Activated CD4-positive, alpha-beta T cell treated with anti-CD3 and anti-CD28 coated beads for 36 hours (primary cell): ENCODE measurements around the gene DACT2. TPM values are rescaled to one million over a fixed set of nuclear protein-coding genes. Genes with fewer than 3 reads are reported as not detected.

Experiments
- ATAC-seq: fragments of 200-7000 bp; cut with Tn5 transposase; one replicate; pipeline ENCODE4 v1.10.0; 2021; ENCODE audit warnings: mild to moderate bottlenecking, moderate library complexity
- CTCF ChIA-PET: fragments of 350-600 bp; sonication (Branson Sonifier 250); formaldehyde crosslinking; loops from one replicate; lab custom pipeline; 2021; ENCODE audit warnings: antibody characterized with exemption; lab: Charles Lee
- POLR2A ChIA-PET: fragments of 350-600 bp; sonication (Branson Sonifier 250); formaldehyde crosslinking; loops from one replicate; lab custom pipeline; 2021; ENCODE audit warnings: antibody characterized with exemption, inconsistent platforms; lab: Charles Lee
- DNase-seq: peaks from one replicate; pipeline ENCODE4 v3.0.0-alpha.2; 2020
- H3K27ac Mint-ChIP-seq: one replicate; pipeline ENCODE4 v1.8.0; 2021; ENCODE audit warnings: mixed read lengths
- H3K27me3 Mint-ChIP-seq: one replicate; pipeline ENCODE4 v1.8.0; 2021; ENCODE audit warnings: mixed read lengths
- H3K36me3 Mint-ChIP-seq: one replicate; pipeline ENCODE4 v1.8.0; 2021; ENCODE audit warnings: low read depth, mixed read lengths
- H3K4me1 Mint-ChIP-seq: one replicate; pipeline ENCODE4 v1.8.0; 2021; ENCODE audit warnings: mixed read lengths
- H3K4me3 Mint-ChIP-seq: one replicate; pipeline ENCODE4 v1.8.0; 2021; ENCODE audit warnings: mild to moderate bottlenecking, moderate library complexity, mixed read lengths
- H3K9me3 Mint-ChIP-seq: one replicate; pipeline ENCODE4 v1.8.0; 2021; ENCODE audit warnings: low read depth, mixed read lengths
- intact Hi-C, 2 experiments: fragments of 100-400 bp; cut with DNase I in 1 of 2; cut with micrococcal nuclease in 1 of 2; formaldehyde crosslinking; loops; one replicate each; pipeline versions ENCODE4 v1.14.2 to v1.15.1; 2022 to 2024; cut with DNase I, micrococcal nuclease
- total RNA-seq, 2 experiments: library from RNA; stranded (reverse); gene quantifications; one replicate each; pipeline ENCODE4 v1.2.3, GENCODE V29; 2021

DACT2 gene
- total RNA-seq, result under 1 TPM; 0.39 to 0.50 TPM

- H3K4me3 Mint-ChIP-seq, result no peak within 1 kb of the TSS
- POLR2A ChIA-PET, result no interaction called here
- H3K27ac Mint-ChIP-seq, result no peak within 1 kb of the TSS
- H3K4me1 Mint-ChIP-seq, result no peaks in the 10 kb centered on the region
- H3K27me3 Mint-ChIP-seq, result peaks cover 57% of the 10 kb centered on the region
- DNase-seq, result no peak
- CTCF ChIA-PET, result no interaction called here
- H3K36me3 Mint-ChIP-seq, result no peaks in the 10 kb centered on the region
- intact Hi-C loops, result no loop called here
- no peaks in the 10 kb centered on the region for H3K9me3 Mint-ChIP-seq
- no peak for ATAC-seq
Observed at GRCh38 chr6:168319279-168320111, at the start of gene DACT2. Gene DACT2 (minus strand): TSS chr6:168319777. CDS start chr6:168319633, 144 bp downstream.

GRCh38 chr6:168368936-168369335 is 49.4 kb upstream of the DACT2 start:
- POLR2A ChIA-PET, result no interaction called here
- no peak for ATAC-seq
- Mint-ChIP-seq H3K4me3 (no peak overlapping the region), H3K9me3 (no peaks in the 10 kb centered on the region), H3K27ac (no peak overlapping the region), H3K36me3 (no peaks in the 10 kb centered on the region), H3K27me3 (peaks cover 6% of the 10 kb centered on the region), H3K4me1 (peaks cover 5% of the 10 kb centered on the region)
- intact Hi-C loops, result no loop called here
- CTCF ChIA-PET, result interaction anchor here (0.6 to 2.6 kb wide), 7 partner anchors 14 to 1195 kb away, joined by 3 to 15 read pairs (median 5); no protein-coding TSS in a partner anchor
- DNase-seq, result no peak

GRCh38 chr6:168368066-168368820 is 48.7 kb upstream of the DACT2 start:
- peaks cover 5% of the 10 kb centered on the region for H3K4me1 Mint-ChIP-seq
- H3K27ac Mint-ChIP-seq, result no peak overlapping the region
- intact Hi-C loops, result no loop called here
- POLR2A ChIA-PET, result no interaction called here
- DNase-seq, result no peak
- H3K36me3 Mint-ChIP-seq, result no peaks in the 10 kb centered on the region
- no peak overlapping the region for H3K4me3 Mint-ChIP-seq
- no peaks in the 10 kb centered on the region for H3K9me3 Mint-ChIP-seq
- no peak for ATAC-seq
- CTCF ChIA-PET, result interaction anchor here (0.6 to 2.6 kb wide), 4 partner anchors 14 to 1196 kb away, joined by 3 to 15 read pairs (median 6); no protein-coding TSS in a partner anchor
- peaks cover 6% of the 10 kb centered on the region for H3K27me3 Mint-ChIP-seq

GRCh38 chr6:168367285-168367751 is 47.7 kb upstream of the DACT2 start:
- intact Hi-C loops, result no loop called here
- ChIA-PET POLR2A (no interaction called here), CTCF (interaction anchor here (0.8 kb wide), 1 partner anchor 525 kb away, joined by 3 read pairs; no protein-coding TSS in a partner anchor)
- Mint-ChIP-seq H3K9me3 (no peaks in the 10 kb centered on the region), H3K27ac (no peak overlapping the region), H3K4me3 (no peak overlapping the region), H3K4me1 (peaks cover 5% of the 10 kb centered on the region), H3K36me3 (no peaks in the 10 kb centered on the region), H3K27me3 (peaks cover 8% of the 10 kb centered on the region)
- DNase-seq (no peak), ATAC-seq (no peak)

- H3K4me3 Mint-ChIP-seq, result no peak overlapping the region
- ATAC-seq, result no peak
- intact Hi-C loops, result no loop called here
- H3K27ac Mint-ChIP-seq, result no peak overlapping the region
- H3K36me3 Mint-ChIP-seq, result no peaks in the 10 kb centered on the region
- DNase-seq, result no peak
- POLR2A ChIA-PET, result no interaction called here
- H3K9me3 Mint-ChIP-seq, result no peaks in the 10 kb centered on the region
- CTCF ChIA-PET, result no interaction called here
- peaks cover 5% of the 10 kb centered on the region for H3K4me1 Mint-ChIP-seq
- peaks cover 8% of the 10 kb centered on the region for H3K27me3 Mint-ChIP-seq
Observed at GRCh38 chr6:168366473-168366872, 46.9 kb upstream of the DACT2 start.

GRCh38 chr6:168365422-168366165 is 46.0 kb upstream of the DACT2 start:
- Mint-ChIP-seq H3K4me3 (no peak overlapping the region), H3K36me3 (no peaks in the 10 kb centered on the region), H3K4me1 (peaks cover 5% of the 10 kb centered on the region), H3K27ac (no peak overlapping the region), H3K9me3 (no peaks in the 10 kb centered on the region), H3K27me3 (peaks cover 8% of the 10 kb centered on the region)
- intact Hi-C loops, result no loop called here
- ChIA-PET CTCF (interaction anchor here (0.6 kb wide), 1 partner anchor 10 kb away, joined by 3 read pairs; no protein-coding TSS in a partner anchor), POLR2A (no interaction called here)
- ATAC-seq, result no peak
- no peak for DNase-seq

- intact Hi-C loops, result no loop called here
- H3K9me3 Mint-ChIP-seq, result no peaks in the 10 kb centered on the region
- H3K36me3 Mint-ChIP-seq, result no peaks in the 10 kb centered on the region
- no peak overlapping the region for H3K4me3 Mint-ChIP-seq
- POLR2A ChIA-PET, result no interaction called here
- no peak for DNase-seq
- H3K27me3 Mint-ChIP-seq, result peaks cover 10% of the 10 kb centered on the region
- H3K27ac Mint-ChIP-seq, result no peak overlapping the region
- ATAC-seq, result no peak
- H3K4me1 Mint-ChIP-seq, result peaks cover 2% of the 10 kb centered on the region
- CTCF ChIA-PET, result interaction anchor here (0.6 kb wide), 1 partner anchor 1451 kb away, joined by 3 read pairs; no protein-coding TSS in a partner anchor
Observed at GRCh38 chr6:168364793-168365421, 45.3 kb upstream of the DACT2 start.

GRCh38 chr6:168363811-168364792 is 44.5 kb upstream of the DACT2 start:
- peaks cover 15% of the 10 kb centered on the region for H3K27me3 Mint-ChIP-seq
- no peaks in the 10 kb centered on the region for H3K4me1 Mint-ChIP-seq
- DNase-seq (no peak), ATAC-seq (no peak)
- intact Hi-C loops, result no loop called here
- no peak overlapping the region for H3K27ac Mint-ChIP-seq
- ChIA-PET POLR2A (no interaction called here), CTCF (interaction anchor here (0.6 kb wide), 1 partner anchor 1451 kb away, joined by 3 read pairs; no protein-coding TSS in a partner anchor)
- no peak overlapping the region for H3K4me3 Mint-ChIP-seq
- no peaks in the 10 kb centered on the region for H3K36me3 Mint-ChIP-seq
- no peaks in the 10 kb centered on the region for H3K9me3 Mint-ChIP-seq

GRCh38 chr6:168363302-168363701 is 43.7 kb upstream of the DACT2 start:
- ATAC-seq, result no peak
- Mint-ChIP-seq H3K36me3 (no peaks in the 10 kb centered on the region), H3K27ac (no peak overlapping the region), H3K27me3 (peaks cover 15% of the 10 kb centered on the region), H3K9me3 (no peaks in the 10 kb centered on the region), H3K4me1 (no peaks in the 10 kb centered on the region), H3K4me3 (no peak overlapping the region)
- intact Hi-C loops, result no loop called here
- ChIA-PET CTCF (no interaction called here), POLR2A (no interaction called here)
- DNase-seq, result no peak
